ENCODE results near the gene STAP1. TPM values are rescaled to one million over a fixed set of nuclear protein-coding genes. Genes with fewer than 3 reads are reported as not detected.

The STAP1 gene
- total and polyA plus RNA-seq, 10 of the 15 experiments (the other 5 are each of a cell fraction or from before 2014, with no cell fraction given), result 4.6 to 19.4 (median 9.4) TPM

DNA sequence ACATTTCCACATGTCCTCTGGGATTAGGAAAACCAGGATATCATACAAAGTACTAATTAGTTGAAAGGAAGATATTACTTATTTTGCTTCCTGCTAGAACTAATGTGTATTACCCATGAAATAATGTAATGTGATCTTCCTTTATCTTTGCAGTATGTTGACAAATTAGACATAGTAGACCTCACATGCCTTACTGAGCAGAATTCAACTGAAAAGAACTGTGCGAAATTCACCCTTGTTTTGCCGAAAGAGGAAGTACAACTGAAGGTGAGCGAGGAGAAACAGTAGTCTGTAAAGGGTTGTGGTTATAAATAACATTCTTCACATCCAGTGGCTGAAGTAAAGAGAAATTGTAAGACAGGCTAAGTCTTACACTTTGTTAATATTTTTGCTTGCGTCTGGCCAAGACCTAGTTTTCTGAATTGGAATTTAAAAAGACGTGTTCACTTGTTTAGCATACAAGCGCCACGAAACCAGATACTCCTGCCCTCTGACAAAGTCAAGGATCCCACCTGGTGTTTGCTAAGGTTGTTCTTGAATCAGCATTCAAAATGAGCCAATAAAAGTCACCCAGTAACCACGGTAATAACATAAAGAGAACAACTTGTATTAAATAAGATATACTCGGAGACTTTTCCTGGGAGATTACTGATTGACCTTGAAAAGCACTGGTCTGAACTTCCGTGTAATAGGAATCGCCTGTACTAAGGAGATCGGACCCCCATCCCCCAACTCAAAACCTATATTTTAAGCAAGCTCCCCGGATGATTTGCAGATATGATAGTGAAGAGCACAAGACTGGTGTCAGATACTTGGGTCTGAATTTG lies 16.9 kb downstream of the STAP1 start (continued):
- TF ChIP-seq, protein P1, sequence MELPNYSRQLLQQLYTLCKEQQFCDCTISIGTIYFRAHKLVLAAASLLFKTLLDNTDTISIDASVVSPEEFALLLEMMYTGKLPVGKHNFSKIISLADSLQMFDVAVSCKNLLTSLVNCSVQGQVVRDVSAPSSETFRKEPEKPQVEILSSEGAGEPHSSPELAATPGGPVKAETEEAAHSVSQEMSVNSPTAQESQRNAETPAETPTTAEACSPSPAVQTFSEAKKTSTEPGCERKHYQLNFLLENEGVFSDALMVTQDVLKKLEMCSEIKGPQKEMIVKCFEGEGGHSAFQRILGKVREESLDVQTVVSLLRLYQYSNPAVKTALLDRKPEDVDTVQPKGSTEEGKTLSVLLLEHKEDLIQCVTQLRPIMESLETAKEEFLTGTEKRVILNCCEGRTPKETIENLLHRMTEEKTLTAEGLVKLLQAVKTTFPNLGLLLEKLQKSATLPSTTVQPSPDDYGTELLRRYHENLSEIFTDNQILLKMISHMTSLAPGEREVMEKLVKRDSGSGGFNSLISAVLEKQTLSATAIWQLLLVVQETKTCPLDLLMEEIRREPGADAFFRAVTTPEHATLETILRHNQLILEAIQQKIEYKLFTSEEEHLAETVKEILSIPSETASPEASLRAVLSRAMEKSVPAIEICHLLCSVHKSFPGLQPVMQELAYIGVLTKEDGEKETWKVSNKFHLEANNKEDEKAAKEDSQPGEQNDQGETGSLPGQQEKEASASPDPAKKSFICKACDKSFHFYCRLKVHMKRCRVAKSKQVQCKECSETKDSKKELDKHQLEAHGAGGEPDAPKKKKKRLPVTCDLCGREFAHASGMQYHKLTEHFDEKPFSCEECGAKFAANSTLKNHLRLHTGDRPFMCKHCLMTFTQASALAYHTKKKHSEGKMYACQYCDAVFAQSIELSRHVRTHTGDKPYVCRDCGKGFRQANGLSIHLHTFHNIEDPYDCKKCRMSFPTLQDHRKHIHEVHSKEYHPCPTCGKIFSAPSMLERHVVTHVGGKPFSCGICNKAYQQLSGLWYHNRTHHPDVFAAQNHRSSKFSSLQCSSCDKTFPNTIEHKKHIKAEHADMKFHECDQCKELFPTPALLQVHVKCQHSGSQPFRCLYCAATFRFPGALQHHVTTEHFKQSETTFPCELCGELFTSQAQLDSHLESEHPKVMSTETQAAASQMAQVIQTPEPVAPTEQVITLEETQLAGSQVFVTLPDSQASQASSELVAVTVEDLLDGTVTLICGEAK (IDR thresholded peaks at IDR 0.05; ENCODE audit: borderline replicate concordance), result no peak
- 0 out of 4 replicates have a peak, but pooled peaks of 1 of the 2 experiments have one; percentile 4 for TF ChIP-seq BHLHE40 (IDR thresholded peaks at IDR 0.05; ENCODE audit: borderline replicate concordance in 1 of 2, low read depth in 2 of 2, low read length in 1 of 2)
- TF ChIP-seq, protein P2, sequence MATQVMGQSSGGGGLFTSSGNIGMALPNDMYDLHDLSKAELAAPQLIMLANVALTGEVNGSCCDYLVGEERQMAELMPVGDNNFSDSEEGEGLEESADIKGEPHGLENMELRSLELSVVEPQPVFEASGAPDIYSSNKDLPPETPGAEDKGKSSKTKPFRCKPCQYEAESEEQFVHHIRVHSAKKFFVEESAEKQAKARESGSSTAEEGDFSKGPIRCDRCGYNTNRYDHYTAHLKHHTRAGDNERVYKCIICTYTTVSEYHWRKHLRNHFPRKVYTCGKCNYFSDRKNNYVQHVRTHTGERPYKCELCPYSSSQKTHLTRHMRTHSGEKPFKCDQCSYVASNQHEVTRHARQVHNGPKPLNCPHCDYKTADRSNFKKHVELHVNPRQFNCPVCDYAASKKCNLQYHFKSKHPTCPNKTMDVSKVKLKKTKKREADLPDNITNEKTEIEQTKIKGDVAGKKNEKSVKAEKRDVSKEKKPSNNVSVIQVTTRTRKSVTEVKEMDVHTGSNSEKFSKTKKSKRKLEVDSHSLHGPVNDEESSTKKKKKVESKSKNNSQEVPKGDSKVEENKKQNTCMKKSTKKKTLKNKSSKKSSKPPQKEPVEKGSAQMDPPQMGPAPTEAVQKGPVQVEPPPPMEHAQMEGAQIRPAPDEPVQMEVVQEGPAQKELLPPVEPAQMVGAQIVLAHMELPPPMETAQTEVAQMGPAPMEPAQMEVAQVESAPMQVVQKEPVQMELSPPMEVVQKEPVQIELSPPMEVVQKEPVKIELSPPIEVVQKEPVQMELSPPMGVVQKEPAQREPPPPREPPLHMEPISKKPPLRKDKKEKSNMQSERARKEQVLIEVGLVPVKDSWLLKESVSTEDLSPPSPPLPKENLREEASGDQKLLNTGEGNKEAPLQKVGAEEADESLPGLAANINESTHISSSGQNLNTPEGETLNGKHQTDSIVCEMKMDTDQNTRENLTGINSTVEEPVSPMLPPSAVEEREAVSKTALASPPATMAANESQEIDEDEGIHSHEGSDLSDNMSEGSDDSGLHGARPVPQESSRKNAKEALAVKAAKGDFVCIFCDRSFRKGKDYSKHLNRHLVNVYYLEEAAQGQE (IDR thresholded peaks at IDR 0.05; ENCODE audit: low read depth, low read length), result no peak
- TF ChIP-seq, protein P3, sequence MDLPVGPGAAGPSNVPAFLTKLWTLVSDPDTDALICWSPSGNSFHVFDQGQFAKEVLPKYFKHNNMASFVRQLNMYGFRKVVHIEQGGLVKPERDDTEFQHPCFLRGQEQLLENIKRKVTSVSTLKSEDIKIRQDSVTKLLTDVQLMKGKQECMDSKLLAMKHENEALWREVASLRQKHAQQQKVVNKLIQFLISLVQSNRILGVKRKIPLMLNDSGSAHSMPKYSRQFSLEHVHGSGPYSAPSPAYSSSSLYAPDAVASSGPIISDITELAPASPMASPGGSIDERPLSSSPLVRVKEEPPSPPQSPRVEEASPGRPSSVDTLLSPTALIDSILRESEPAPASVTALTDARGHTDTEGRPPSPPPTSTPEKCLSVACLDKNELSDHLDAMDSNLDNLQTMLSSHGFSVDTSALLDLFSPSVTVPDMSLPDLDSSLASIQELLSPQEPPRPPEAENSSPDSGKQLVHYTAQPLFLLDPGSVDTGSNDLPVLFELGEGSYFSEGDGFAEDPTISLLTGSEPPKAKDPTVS (IDR thresholded peaks at IDR 0.05; ENCODE audit: low read depth, low read length), result no peak
- TF ChIP-seq RBBP5 (conservative IDR thresholded peaks at IDR 0.05), result no peak
- TF ChIP-seq, protein P4, sequence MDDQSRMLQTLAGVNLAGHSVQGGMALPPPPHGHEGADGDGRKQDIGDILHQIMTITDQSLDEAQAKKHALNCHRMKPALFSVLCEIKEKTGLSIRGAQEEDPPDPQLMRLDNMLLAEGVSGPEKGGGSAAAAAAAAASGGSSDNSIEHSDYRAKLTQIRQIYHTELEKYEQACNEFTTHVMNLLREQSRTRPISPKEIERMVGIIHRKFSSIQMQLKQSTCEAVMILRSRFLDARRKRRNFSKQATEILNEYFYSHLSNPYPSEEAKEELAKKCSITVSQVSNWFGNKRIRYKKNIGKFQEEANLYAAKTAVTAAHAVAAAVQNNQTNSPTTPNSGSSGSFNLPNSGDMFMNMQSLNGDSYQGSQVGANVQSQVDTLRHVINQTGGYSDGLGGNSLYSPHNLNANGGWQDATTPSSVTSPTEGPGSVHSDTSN (IDR thresholded peaks at IDR 0.05; ENCODE audit: insufficient replicate concordance, low read depth, low read length), result no peak
- no peak for TF ChIP-seq HDAC2 (IDR thresholded peaks at IDR 0.05)
- TF ChIP-seq NR2C1 (IDR thresholded peaks at IDR 0.05), result no peak
- peak; percentile 10; the same call in 1 of the 2 replicates for TF ChIP-seq RAD51 (IDR thresholded peaks at IDR 0.05)
- TF ChIP-seq ZNF274 (IDR thresholded peaks at IDR 0.05; ENCODE audit: insufficient read depth, insufficient read length), result no peak
- no peak for TF ChIP-seq NFYA (IDR thresholded peaks at IDR 0.05; ENCODE audit: borderline replicate concordance, low read depth, low read length)
- 0 out of 2 replicates have a peak, but pooled peaks have one; percentile 13 for TF ChIP-seq CHD2 (IDR thresholded peaks at IDR 0.05; ENCODE audit: borderline replicate concordance, low read depth, low read length)
- no peak for TF ChIP-seq KAT2A (conservative IDR thresholded peaks at IDR 0.05; ENCODE audit: control insufficient read depth, low read depth, low read length)
- no peak for TF ChIP-seq GABPA (IDR thresholded peaks at IDR 0.05; ENCODE audit: low read depth)
- no peak for TF ChIP-seq ZNF384 (IDR thresholded peaks at IDR 0.05; ENCODE audit: borderline replicate concordance, low read depth, low read length)
- peak; percentile 57 for TF ChIP-seq NFIC (IDR thresholded peaks at IDR 0.05; ENCODE audit: low read depth, low read length)
- TF ChIP-seq HCFC1 (IDR thresholded peaks at IDR 0.05; ENCODE audit: low read length), result no peak
- peak; percentile 55; the same call in 1 of the 2 replicates for TF ChIP-seq CREM (IDR thresholded peaks at IDR 0.05; ENCODE audit: low read depth)
- peak; percentile 16; the same call in 1 of the 2 replicates for TF ChIP-seq TAF1 (IDR thresholded peaks at IDR 0.05; ENCODE audit: borderline replicate concordance, low read depth, low read length)
- TF ChIP-seq SMARCA5 (IDR thresholded peaks at IDR 0.05), result 0 out of 2 replicates have a peak, but pooled peaks have one; percentile 56

All from GM12878 (cell line).